GM12878 (cell line): ENCODE results near the gene ZNF385A.

ENCODE experiments used
- CREB1 ChIP-seq: IDR thresholded peaks from 2 replicates; pipeline ENCODE4 v1.6.1; 2012; ENCODE audit warnings: low read depth, mild to moderate bottlenecking, inconsistent platforms
- CTCF ChIP-seq, 3 experiments: IDR thresholded peaks in 2 of 3; conservative IDR thresholded peaks in 1 of 3; 2 replicates each; pipeline ENCODE4 v1.5.1; 2011; ENCODE audit warnings: low read depth in 3 of 3, low read length in 3 of 3, mild to moderate bottlenecking in 3 of 3, control low read depth in 2 of 3, moderate library complexity in 2 of 3, inconsistent platforms in 1 of 3, mixed read lengths in 1 of 3; ENCODE audit not compliant: control insufficient read depth in 2 of 3, insufficient read depth in 1 of 3; ENCODE audit errors: extremely low read depth in 1 of 3
- EP300 ChIP-seq, 2 experiments: fragments of 150-350 bp in 1 of 2; IDR thresholded peaks; 2 replicates each; pipeline ENCODE4 v1.6.1; 2011 to 2012; ENCODE audit warnings: low read depth in 2 of 2, low read length in 2 of 2, borderline replicate concordance in 1 of 2, improper control_type of control experiment in 1 of 2, inconsistent platforms in 1 of 2; ENCODE audit not compliant: control insufficient read depth in 1 of 2
- JUND ChIP-seq: IDR thresholded peaks from 2 replicates; pipeline ENCODE4 v1.6.1; 2012; ENCODE audit warnings: low read depth, mild to moderate bottlenecking, low read length, improper control_type of control experiment, moderate library complexity
- NFIC ChIP-seq: IDR thresholded peaks from 2 replicates; pipeline ENCODE4 v1.6.1; 2012; ENCODE audit warnings: low read depth, mild to moderate bottlenecking, inconsistent platforms, low read length, moderate library complexity
- POLR2A ChIP-seq: IDR thresholded peaks from 2 replicates; pipeline ENCODE4 v1.6.1; 2011; ENCODE audit warnings: low read depth, mild to moderate bottlenecking, low read length
- POLR2AphosphoS5 ChIP-seq: IDR thresholded peaks from 2 replicates; pipeline ENCODE4 v1.6.1; 2011; ENCODE audit warnings: mild to moderate bottlenecking, low read length, inconsistent platforms
- RAD21 ChIP-seq: IDR thresholded peaks from 2 replicates; pipeline ENCODE4 v1.6.1; 2011; ENCODE audit warnings: mild to moderate bottlenecking, low read depth, low read length, moderate library complexity; ENCODE audit not compliant: insufficient read depth
- SUZ12 ChIP-seq: fragments of 200-600 bp; sonication (generic); IDR thresholded peaks from one replicate; pipeline ENCODE4 v1.6.1; 2018; ENCODE audit warnings: antibody characterized with exemption, mild to moderate bottlenecking; ENCODE audit not compliant: unreplicated experiment
- TF ChIP-seq, protein P1 (sequence below): IDR thresholded peaks from 2 replicates; pipeline ENCODE4 v1.6.1; 2012; ENCODE audit warnings: mild to moderate bottlenecking, low read depth, low read length
- TF ChIP-seq, protein P2 (sequence below): IDR thresholded peaks from 2 replicates; pipeline ENCODE4 v1.6.1; 2011; ENCODE audit warnings: borderline replicate concordance, low read depth, mild to moderate bottlenecking, moderate library complexity, mixed read lengths, low read length; ENCODE audit not compliant: insufficient read depth; ENCODE audit errors: extremely low read length

GRCh38 chr12:54349679-54350078, 34.9 kb downstream of the ZNF385A start:
- TF ChIP-seq CTCF (IDR thresholded peaks at IDR 0.05 in 2 of 3, conservative IDR thresholded peaks at IDR 0.05 in 1 of 3; ENCODE audit: control insufficient read depth in 2 of 3, extremely low read depth in 1 of 3, insufficient read depth in 1 of 3, low read depth in 3 of 3, low read length in 3 of 3) (no peak), POLR2A (no peak), POLR2AphosphoS5 (no peak), EP300 (IDR thresholded peaks at IDR 0.05; ENCODE audit: borderline replicate concordance in 1 of 2, control insufficient read depth in 1 of 2, low read depth in 2 of 2, low read length in 2 of 2) (no peak), NFIC (no peak), RAD21 (no peak), CREB1 (no peak), JUND (no peak), SUZ12 (no peak)
- TF ChIP-seq, protein P1, sequence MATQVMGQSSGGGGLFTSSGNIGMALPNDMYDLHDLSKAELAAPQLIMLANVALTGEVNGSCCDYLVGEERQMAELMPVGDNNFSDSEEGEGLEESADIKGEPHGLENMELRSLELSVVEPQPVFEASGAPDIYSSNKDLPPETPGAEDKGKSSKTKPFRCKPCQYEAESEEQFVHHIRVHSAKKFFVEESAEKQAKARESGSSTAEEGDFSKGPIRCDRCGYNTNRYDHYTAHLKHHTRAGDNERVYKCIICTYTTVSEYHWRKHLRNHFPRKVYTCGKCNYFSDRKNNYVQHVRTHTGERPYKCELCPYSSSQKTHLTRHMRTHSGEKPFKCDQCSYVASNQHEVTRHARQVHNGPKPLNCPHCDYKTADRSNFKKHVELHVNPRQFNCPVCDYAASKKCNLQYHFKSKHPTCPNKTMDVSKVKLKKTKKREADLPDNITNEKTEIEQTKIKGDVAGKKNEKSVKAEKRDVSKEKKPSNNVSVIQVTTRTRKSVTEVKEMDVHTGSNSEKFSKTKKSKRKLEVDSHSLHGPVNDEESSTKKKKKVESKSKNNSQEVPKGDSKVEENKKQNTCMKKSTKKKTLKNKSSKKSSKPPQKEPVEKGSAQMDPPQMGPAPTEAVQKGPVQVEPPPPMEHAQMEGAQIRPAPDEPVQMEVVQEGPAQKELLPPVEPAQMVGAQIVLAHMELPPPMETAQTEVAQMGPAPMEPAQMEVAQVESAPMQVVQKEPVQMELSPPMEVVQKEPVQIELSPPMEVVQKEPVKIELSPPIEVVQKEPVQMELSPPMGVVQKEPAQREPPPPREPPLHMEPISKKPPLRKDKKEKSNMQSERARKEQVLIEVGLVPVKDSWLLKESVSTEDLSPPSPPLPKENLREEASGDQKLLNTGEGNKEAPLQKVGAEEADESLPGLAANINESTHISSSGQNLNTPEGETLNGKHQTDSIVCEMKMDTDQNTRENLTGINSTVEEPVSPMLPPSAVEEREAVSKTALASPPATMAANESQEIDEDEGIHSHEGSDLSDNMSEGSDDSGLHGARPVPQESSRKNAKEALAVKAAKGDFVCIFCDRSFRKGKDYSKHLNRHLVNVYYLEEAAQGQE, result no peak
- TF ChIP-seq, protein P2, sequence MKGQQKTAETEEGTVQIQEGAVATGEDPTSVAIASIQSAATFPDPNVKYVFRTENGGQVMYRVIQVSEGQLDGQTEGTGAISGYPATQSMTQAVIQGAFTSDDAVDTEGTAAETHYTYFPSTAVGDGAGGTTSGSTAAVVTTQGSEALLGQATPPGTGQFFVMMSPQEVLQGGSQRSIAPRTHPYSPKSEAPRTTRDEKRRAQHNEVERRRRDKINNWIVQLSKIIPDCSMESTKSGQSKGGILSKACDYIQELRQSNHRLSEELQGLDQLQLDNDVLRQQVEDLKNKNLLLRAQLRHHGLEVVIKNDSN, result no peak
